H9 (cell line): Measurements from ENCODE around the gene MINDY4. TPM values are rescaled to one million over a fixed set of nuclear protein-coding genes. Genes with fewer than 3 reads are reported as not detected.

ENCODE experiments used
- DNase-seq: peaks from one replicate; pipeline ENCODE4 v3.0.0-alpha.2; 2017
- H2AFZ ChIP-seq: one replicate; pipeline ENCODE4 v1.6.1; 2013; ENCODE audit warnings: mild to moderate bottlenecking, low read length, control low read depth, moderate library complexity
- H2AK5ac ChIP-seq: 2 replicates; pipeline ENCODE4 v1.6.1; 2013; ENCODE audit warnings: low read length, control low read depth, mixed read lengths; ENCODE audit not compliant: insufficient read length
- H2BK120ac ChIP-seq: one replicate; pipeline ENCODE4 v1.6.1; 2013; ENCODE audit warnings: low read depth, mild to moderate bottlenecking, low read length, control low read depth, inconsistent platforms; ENCODE audit not compliant: poor library complexity, severe bottlenecking
- H2BK12ac ChIP-seq: 2 replicates; pipeline ENCODE4 v1.6.1; 2013; ENCODE audit warnings: low read length, control low read depth, mixed read lengths, low read depth; ENCODE audit not compliant: insufficient read length
- H2BK15ac ChIP-seq: 2 replicates; pipeline ENCODE4 v1.6.1; 2013; ENCODE audit warnings: low read depth, low read length, control low read depth
- H2BK20ac ChIP-seq: one replicate; pipeline ENCODE4 v1.6.1; 2013; ENCODE audit warnings: low read depth, mild to moderate bottlenecking, low read length, control low read depth, inconsistent platforms; ENCODE audit not compliant: poor library complexity, severe bottlenecking
- H2BK5ac ChIP-seq: 2 replicates; pipeline ENCODE4 v1.6.1; 2013; ENCODE audit warnings: low read length, control low read depth, mixed read lengths; ENCODE audit not compliant: insufficient read length
- H3K14ac ChIP-seq: 2 replicates; pipeline ENCODE4 v1.6.1; 2013; ENCODE audit warnings: low read length, control low read depth; ENCODE audit not compliant: insufficient read depth
- H3K18ac ChIP-seq: 2 replicates; pipeline ENCODE4 v1.6.1; 2013; ENCODE audit warnings: low read depth, mild to moderate bottlenecking, mixed read lengths, low read length, control low read depth; ENCODE audit not compliant: insufficient read length
- H3K23ac ChIP-seq: 2 replicates; pipeline ENCODE4 v1.6.1; 2013; ENCODE audit warnings: low read length, control low read depth, mixed read lengths, low read depth; ENCODE audit not compliant: insufficient read length
- H3K23me2 ChIP-seq: 2 replicates; pipeline ENCODE4 v1.6.1; 2013; ENCODE audit warnings: low read depth, mild to moderate bottlenecking, mixed read lengths, low read length, control low read depth; ENCODE audit not compliant: insufficient read length, poor library complexity, severe bottlenecking
- H3K27ac ChIP-seq: 2 replicates; pipeline ENCODE4 v1.5.1; 2013; ENCODE audit warnings: low read length, control low read depth, mixed read lengths, low read depth; ENCODE audit not compliant: insufficient read length
- H3K27me3 ChIP-seq: 2 replicates; pipeline ENCODE4 v1.6.1; 2013; ENCODE audit warnings: low read length, control low read depth, inconsistent platforms; ENCODE audit not compliant: insufficient read depth
- H3K4ac ChIP-seq: 2 replicates; pipeline ENCODE4 v1.6.1; 2013; ENCODE audit warnings: low read depth, mild to moderate bottlenecking, control low read depth, inconsistent platforms, low read length, moderate library complexity
- H3K4me1 ChIP-seq: 2 replicates; pipeline ENCODE4 v1.6.1; 2013; ENCODE audit warnings: low read length, control low read depth, inconsistent platforms; ENCODE audit not compliant: insufficient read depth
- H3K4me2 ChIP-seq: 2 replicates; pipeline ENCODE4 v1.6.1; 2013; ENCODE audit warnings: low read length, control low read depth, mixed read lengths; ENCODE audit not compliant: insufficient read length, insufficient read depth
- H3K56ac ChIP-seq: 2 replicates; pipeline ENCODE4 v1.6.1; 2013; ENCODE audit warnings: low read depth, mild to moderate bottlenecking, mixed read lengths, low read length, control low read depth; ENCODE audit not compliant: insufficient read length
- H3K79me1 ChIP-seq: 2 replicates; pipeline ENCODE4 v1.6.1; 2013; ENCODE audit warnings: low read depth, mild to moderate bottlenecking, moderate library complexity, low read length, control low read depth, inconsistent platforms; ENCODE audit not compliant: insufficient read depth, poor library complexity, severe bottlenecking
- H3K79me2 ChIP-seq: 2 replicates; pipeline ENCODE4 v1.6.1; 2013; ENCODE audit warnings: low read length, control low read depth, inconsistent platforms; ENCODE audit not compliant: insufficient read depth
- H3K9ac ChIP-seq: 2 replicates; pipeline ENCODE4 v1.6.1; 2013; ENCODE audit warnings: low read length, control low read depth, mixed read lengths; ENCODE audit not compliant: insufficient read length; ENCODE audit errors: extremely low read depth
- H3K9me3 ChIP-seq: one replicate; pipeline ENCODE4 v1.6.1; 2013; ENCODE audit warnings: low read depth, low read length, inconsistent platforms; ENCODE audit not compliant: control insufficient read depth
- H3T11ph ChIP-seq: one replicate; pipeline ENCODE4 v1.6.1; 2013; ENCODE audit warnings: mild to moderate bottlenecking, low read length, control low read depth, inconsistent platforms
- H4K20me1 ChIP-seq: one replicate; pipeline ENCODE4 v1.6.1; 2013; ENCODE audit not compliant: control insufficient read depth, insufficient read length, insufficient read depth
- H4K5ac ChIP-seq: 2 replicates; pipeline ENCODE4 v1.6.1; 2013; ENCODE audit warnings: low read depth, mild to moderate bottlenecking, mixed read lengths, low read length, control low read depth; ENCODE audit not compliant: insufficient read length
- H4K8ac ChIP-seq: replicated peaks from 2 replicates; pipeline ENCODE4 v1.6.1; 2013; ENCODE audit warnings: low read length, control low read depth, mixed read lengths, low read depth; ENCODE audit not compliant: insufficient read length
- H4K91ac ChIP-seq: 2 replicates; pipeline ENCODE4 v1.6.1; 2013; ENCODE audit warnings: low read depth, mild to moderate bottlenecking, moderate library complexity, mixed read lengths, low read length, control low read depth; ENCODE audit not compliant: insufficient read length
- H3K27ac Mint-ChIP-seq, 3 experiments: 2 replicates in 2 of 3; 3 replicates in 1 of 3; pipeline ENCODE4 v1.8.0; 2020 to 2021; ENCODE audit warnings: mixed read lengths in 3 of 3, mild to moderate bottlenecking in 1 of 3, moderate library complexity in 1 of 3
- H3K27me3 Mint-ChIP-seq: 2 replicates; pipeline ENCODE4 v1.8.0; 2021; ENCODE audit warnings: low read depth, mild to moderate bottlenecking, moderate library complexity, mixed read lengths
- H3K36me3 Mint-ChIP-seq, 3 experiments: 2 replicates in 2 of 3; 3 replicates in 1 of 3; pipeline ENCODE4 v1.8.0; 2020 to 2021; ENCODE audit warnings: low read depth in 3 of 3, mixed read lengths in 3 of 3; ENCODE audit not compliant: insufficient read depth in 1 of 3
- H3K4me1 Mint-ChIP-seq, 2 experiments: 2 replicates each; pipeline ENCODE4 v1.8.0; 2020; ENCODE audit warnings: mixed read lengths in 2 of 2
- H3K4me3 Mint-ChIP-seq, 2 experiments: 2 replicates in 1 of 2; 3 replicates in 1 of 2; pipeline ENCODE4 v1.8.0; 2020 to 2021; ENCODE audit warnings: mild to moderate bottlenecking in 2 of 2, mixed read lengths in 2 of 2, moderate library complexity in 1 of 2
- H3K9me3 Mint-ChIP-seq, 2 experiments: 2 replicates in 1 of 2; 3 replicates in 1 of 2; pipeline ENCODE4 v1.8.0; 2020; ENCODE audit warnings: mild to moderate bottlenecking in 2 of 2, mixed read lengths in 2 of 2, moderate library complexity in 1 of 2
- CTCF ChIP-seq: fragments of 200-600 bp; sonication (generic); conservative IDR thresholded peaks from 3 replicates; pipeline ENCODE4 v1.8.0; 2021; ENCODE audit warnings: antibody characterized with exemption, mild to moderate bottlenecking
- WGBS: extraction: QIAGEN DNeasy Blood & Tissue Kit; methylation state at CpG from one replicate; pipeline ENCODE4 v1.1.7; 2013; ENCODE audit warnings: missing lambda C conversion rate, low lambda C conversion rate, mixed read lengths; ENCODE audit not compliant: insufficient read length; ENCODE audit errors: extremely low coverage; 5-methylcytosine and 5-hydroxymethylcytosine counted together
- total RNA-seq: library from RNA; stranded (reverse); gene quantifications from 2 replicates; pipeline ENCODE4 v1.2.1, GENCODE V29; 2021

MINDY4 gene
- total RNA-seq, 1 experiment from 2014 or later, result 3.1 TPM

- no peak for DNase-seq
- no peaks in the 10 kb centered on the region for H3K27me3 ChIP-seq
- no peaks in the 10 kb centered on the region for H3K9me3 ChIP-seq
- Mint-ChIP-seq H3K4me1 (no peaks in the 10 kb centered on the region), H3K9me3 (no peaks in the 10 kb centered on the region), H3K36me3 (peaks cover 0 to 17% (median 8%) of the 10 kb centered on the region in 3 experiments; a peak in 4 of 7 replicates), H3K4me3 (no peak overlapping the region), H3K27ac (no peak overlapping the region), H3K27me3 (no peaks in the 10 kb centered on the region)
- H3K18ac ChIP-seq, result no peak overlapping the region
- no peak overlapping the region for H4K91ac ChIP-seq
- H3K9ac ChIP-seq, result no peak overlapping the region
- H3K4me1 ChIP-seq, result no peaks in the 10 kb centered on the region
- H2BK12ac ChIP-seq, result no peak overlapping the region
- H3K56ac ChIP-seq, result no peak overlapping the region
- H3T11ph ChIP-seq, result no peak overlapping the region
- WGBS, result no CpG with 5 or more reads among the region's 5 CpGs
- H4K8ac ChIP-seq, result no peak overlapping the region
- no peak overlapping the region for H3K14ac ChIP-seq
- H2BK15ac ChIP-seq, result no peak overlapping the region
- H3K23ac ChIP-seq, result no peak overlapping the region
- H4K20me1 ChIP-seq, result no peaks in the 10 kb centered on the region
- H4K5ac ChIP-seq, result no peak overlapping the region
- H2AFZ ChIP-seq, result no peak overlapping the region
- no peaks in the 10 kb centered on the region for H3K79me1 ChIP-seq
- H3K23me2 ChIP-seq, result no peaks in the 10 kb centered on the region
- H2BK5ac ChIP-seq, result no peak overlapping the region
- H3K79me2 ChIP-seq, result no peaks in the 10 kb centered on the region
- H2BK120ac ChIP-seq, result no peak overlapping the region
- H2BK20ac ChIP-seq, result no peak overlapping the region
- no peak overlapping the region for H3K4ac ChIP-seq
- TF ChIP-seq CTCF, result no peak
- no peak overlapping the region for H3K27ac ChIP-seq
- H3K4me2 ChIP-seq, result no peak overlapping the region
- no peak overlapping the region for H2AK5ac ChIP-seq
Measured at GRCh38 chr7:30779574-30779973, 8.4 kb downstream of the MINDY4 start.
